CD8-positive, alpha-beta memory T cell (primary cell): ENCODE measurements around the gene UST. TPM values are rescaled to one million over a fixed set of nuclear protein-coding genes. Genes with fewer than 3 reads are reported as not detected.
A peak's percentile ranks its signal among the peaks of the same experiment; 100 is the strongest.
"Not testable (repeated sequence)": the region's sequence is repeated elsewhere in the genome, so short reads cannot be mapped to it uniquely, and the experiment has no call there.

Experiments
- CTCF ChIA-PET: fragments of 350-600 bp; sonication (Branson Sonifier 250); formaldehyde crosslinking; loops from one replicate; lab custom pipeline; 2021; ENCODE audit warnings: antibody characterized with exemption; lab: Charles Lee
- POLR2A ChIA-PET: fragments of 350-600 bp; sonication (Branson Sonifier 250); formaldehyde crosslinking; loops from one replicate; lab custom pipeline; 2021; ENCODE audit warnings: antibody characterized with exemption; lab: Charles Lee
- DNase-seq, 5 donors: peaks; one replicate each; pipeline versions ENCODE4 v3.0.0 to v3.0.0-alpha.2; 2020 to 2022; ENCODE audit warnings: mixed read lengths in 1 of 5
- H3K27ac ChIP-seq: one replicate; pipeline ENCODE4 v1.7.0; 2013; ENCODE audit warnings: low read depth, mild to moderate bottlenecking, low read length, moderate library complexity
- H3K27me3 ChIP-seq: 2 replicates; pipeline ENCODE4 v1.7.0; 2013; ENCODE audit warnings: low read length, mild to moderate bottlenecking; ENCODE audit not compliant: insufficient read depth, poor library complexity, severe bottlenecking
- H3K36me3 ChIP-seq: 2 replicates; pipeline ENCODE4 v1.7.0; 2013; ENCODE audit warnings: mild to moderate bottlenecking, low read length, moderate library complexity; ENCODE audit not compliant: insufficient read depth
- H3K4me1 ChIP-seq: 2 replicates; pipeline ENCODE4 v1.7.0; 2013; ENCODE audit warnings: mild to moderate bottlenecking, low read length, moderate library complexity; ENCODE audit not compliant: insufficient read depth
- H3K4me3 ChIP-seq: 2 replicates; pipeline ENCODE4 v1.7.0; 2013; ENCODE audit warnings: mild to moderate bottlenecking, low read length
- H3K9me3 ChIP-seq: 2 replicates; pipeline ENCODE4 v1.7.0; 2013; ENCODE audit warnings: mild to moderate bottlenecking, low read length
- H3K27ac Mint-ChIP-seq, 8 donors: one replicate each; pipeline ENCODE4 v1.8.0; 2020 to 2021; ENCODE audit warnings: mixed read lengths in 8 of 8, mild to moderate bottlenecking in 6 of 8, inconsistent platforms in 3 of 8, moderate library complexity in 3 of 8
- H3K27me3 Mint-ChIP-seq, 2 donors: one replicate each; pipeline ENCODE4 v1.8.0; 2020 to 2021; ENCODE audit warnings: mixed read lengths in 2 of 2, mild to moderate bottlenecking in 1 of 2, moderate library complexity in 1 of 2
- H3K36me3 Mint-ChIP-seq, 3 donors: one replicate each; pipeline ENCODE4 v1.8.0; 2020 to 2021; ENCODE audit warnings: mixed read lengths in 3 of 3, inconsistent platforms in 1 of 3, mild to moderate bottlenecking in 1 of 3
- H3K4me1 Mint-ChIP-seq, 3 donors: one replicate each; pipeline ENCODE4 v1.8.0; 2020 to 2021; ENCODE audit warnings: mixed read lengths in 3 of 3, inconsistent platforms in 1 of 3, mild to moderate bottlenecking in 1 of 3
- H3K4me3 Mint-ChIP-seq, 7 donors: one replicate each; pipeline ENCODE4 v1.8.0; 2020 to 2021; ENCODE audit warnings: mixed read lengths in 7 of 7, mild to moderate bottlenecking in 6 of 7, moderate library complexity in 4 of 7, inconsistent platforms in 2 of 7
- H3K9me3 Mint-ChIP-seq, 5 donors: one replicate each; pipeline ENCODE4 v1.8.0; 2020 to 2022; ENCODE audit warnings: mixed read lengths in 5 of 5, mild to moderate bottlenecking in 3 of 5, moderate library complexity in 2 of 5, inconsistent platforms in 1 of 5
- polyA plus RNA-seq: library from polyadenylated mRNA; unstranded; fragments of 300-500 nt; fragmentation: Illumina TruSeq; gene quantifications from one replicate; pipeline ENCODE4 v1.2.3, GENCODE V29; 2021
- total RNA-seq, 2 experiments: library from RNA; stranded (reverse); gene quantifications; one replicate each; pipeline ENCODE4 v1.2.3, GENCODE V29; 2021

Gene UST
- total and polyA plus RNA-seq, 3 experiments from 2014 or later = 2.4 to 7.8 (median 6.4) TPM

DNA sequence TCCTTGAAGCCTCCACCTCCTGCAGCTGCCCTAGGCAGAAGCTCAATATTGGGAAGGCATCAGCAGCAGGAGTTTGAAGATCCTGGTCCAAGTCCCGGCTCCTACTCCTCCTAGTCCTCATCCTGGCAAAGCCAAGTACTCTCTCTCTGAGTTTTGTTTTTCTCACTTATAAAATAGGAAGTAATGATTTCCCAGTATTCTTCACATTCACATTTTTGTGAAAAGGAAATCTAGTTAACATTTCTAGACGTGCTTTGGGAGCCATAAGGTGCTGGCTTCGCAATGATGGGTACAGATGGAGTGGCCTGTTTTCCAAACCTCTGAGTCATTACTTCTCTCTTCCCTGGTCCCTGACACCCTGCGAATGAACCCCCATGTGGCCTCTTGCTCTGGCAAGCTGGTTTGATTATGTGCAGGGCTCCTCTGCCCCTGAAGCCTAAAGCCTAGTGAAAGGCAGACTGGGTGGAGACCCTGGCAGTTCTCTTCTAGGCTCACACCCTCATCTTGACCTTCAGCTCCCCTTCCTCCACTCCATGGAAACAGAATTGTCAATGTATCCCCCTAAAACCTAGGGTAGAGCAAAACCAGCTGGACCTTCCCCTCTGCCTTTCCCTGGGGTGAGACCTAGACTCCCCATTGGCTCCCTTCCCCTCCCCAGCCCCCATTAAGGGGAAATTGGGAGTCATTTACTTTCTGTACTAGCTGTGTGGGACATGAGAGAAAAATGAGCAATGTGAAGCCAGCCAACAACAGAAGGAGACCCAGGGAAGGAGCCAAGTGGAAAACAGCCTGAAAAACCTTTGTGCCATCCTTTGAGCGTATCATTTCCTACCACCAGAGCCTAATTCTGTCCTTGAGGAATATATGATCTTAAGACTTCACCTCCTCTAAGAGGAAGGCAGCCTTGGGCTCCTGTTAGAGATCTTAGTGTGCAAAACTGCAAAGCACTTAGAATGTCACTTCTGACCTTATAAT lies 158.4 kb downstream of the UST start:
- Histone ChIP-seq H3K9me3 (no peaks in the 10 kb centered on the region), H3K27me3 (no peaks in the 10 kb centered on the region), H3K4me1 (no peaks in the 10 kb centered on the region), H3K36me3 (no peaks in the 10 kb centered on the region), H3K4me3 (no peak overlapping the region), H3K27ac (no peak overlapping the region)
- DNase-seq = no peak
- Mint-ChIP-seq H3K27ac (no peak overlapping the region), H3K4me1 (peaks cover 0 to 9% (median 0%) of the 10 kb centered on the region in 3 donors), H3K9me3 (no peaks in the 10 kb centered on the region), H3K4me3 (no peak overlapping the region), H3K36me3 (peaks cover 6 to 11% (median 9%) of the 10 kb centered on the region in 3 donors), H3K27me3 (no peaks in the 10 kb centered on the region)
- CTCF ChIA-PET = no interaction called here
- POLR2A ChIA-PET = no interaction called here

DNA sequence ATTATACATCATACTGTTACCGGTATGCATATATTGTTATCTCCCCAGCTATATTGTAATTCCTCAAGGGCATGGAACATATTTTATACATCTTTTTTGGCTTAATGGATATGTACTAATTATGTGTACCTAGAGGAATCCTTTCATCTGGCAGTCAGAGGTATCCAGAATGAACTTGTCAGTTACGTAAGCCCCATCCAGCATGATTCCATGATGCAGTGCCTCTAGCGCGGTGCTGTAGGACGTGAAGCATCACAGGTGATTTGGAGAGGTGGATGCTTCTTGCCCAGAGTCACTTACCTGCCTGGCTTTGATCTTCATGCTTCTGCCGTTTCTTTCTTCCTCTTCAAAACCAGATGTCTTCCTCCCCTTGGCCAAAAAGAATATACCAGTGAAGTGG lies 159.1 kb downstream of the UST start:
- Mint-ChIP-seq H3K27me3 (no peaks in the 10 kb centered on the region), H3K4me1 (peaks cover 0 to 9% (median 0%) of the 10 kb centered on the region in 3 donors), H3K36me3 (peaks cover 1 to 8% (median 3%) of the 10 kb centered on the region in 3 donors), H3K4me3 (no peak overlapping the region), H3K27ac (no peak overlapping the region), H3K9me3 (no peaks in the 10 kb centered on the region)
- ChIA-PET CTCF (no interaction called here), POLR2A (no interaction called here)
- Histone ChIP-seq H3K9me3 (no peaks in the 10 kb centered on the region), H3K27me3 (no peaks in the 10 kb centered on the region), H3K4me3 (no peak overlapping the region), H3K27ac (no peak overlapping the region), H3K4me1 (no peaks in the 10 kb centered on the region), H3K36me3 (no peaks in the 10 kb centered on the region)
- DNase-seq = no peak

DNA sequence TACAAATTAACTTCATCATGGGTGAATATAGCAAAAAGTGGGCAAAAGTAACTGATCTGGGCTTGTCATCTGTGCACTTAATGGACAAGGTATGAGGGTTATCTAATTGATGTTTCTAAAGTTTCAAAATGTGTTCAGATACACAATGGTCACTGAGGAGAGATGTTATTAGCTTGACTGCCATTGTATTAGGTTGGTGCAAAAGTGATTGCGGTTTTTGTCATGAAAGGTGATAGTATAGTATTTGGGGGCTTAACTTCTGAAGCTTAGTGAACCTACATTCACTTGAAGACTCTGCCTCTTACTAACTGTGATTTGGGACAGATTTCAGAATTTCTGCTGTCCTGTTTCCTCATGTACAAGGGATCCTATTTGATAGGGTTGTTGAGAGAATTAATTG lies 159.6 kb downstream of the UST start:
- ChIA-PET CTCF (no interaction called here), POLR2A (no interaction called here)
- Mint-ChIP-seq H3K4me1 (peaks cover 0 to 9% (median 0%) of the 10 kb centered on the region in 3 donors), H3K36me3 (peaks cover 0 to 6% (median 1%) of the 10 kb centered on the region in 3 donors), H3K4me3 (no peak overlapping the region), H3K27ac (peak overlapping the region in 1 of 8 donors; percentile 6), H3K27me3 (no peaks in the 10 kb centered on the region), H3K9me3 (no peaks in the 10 kb centered on the region)
- Histone ChIP-seq H3K4me1 (no peaks in the 10 kb centered on the region), H3K36me3 (no peaks in the 10 kb centered on the region), H3K27me3 (no peaks in the 10 kb centered on the region), H3K27ac (no peak overlapping the region), H3K9me3 (no peaks in the 10 kb centered on the region), H3K4me3 (no peak overlapping the region)
- no peak for DNase-seq

DNA sequence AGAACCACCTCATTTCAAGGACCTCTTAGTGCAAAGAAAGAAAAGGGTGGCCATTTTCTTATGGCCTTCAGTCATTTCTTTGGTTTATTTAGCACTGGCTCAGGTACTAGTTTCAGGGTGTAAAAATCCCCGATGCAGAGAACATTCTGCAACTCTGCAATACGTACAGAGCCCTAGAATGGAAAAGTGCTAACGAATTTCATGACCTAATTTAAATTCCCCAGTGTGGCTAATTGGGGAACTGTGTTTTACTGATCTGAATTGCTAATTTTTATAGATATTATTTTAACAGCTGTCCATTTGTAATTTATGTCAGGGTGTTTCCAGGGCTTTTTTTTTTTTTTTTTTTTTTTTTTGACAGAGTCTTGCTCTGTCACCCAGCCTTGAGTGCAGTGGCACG lies 160.7 kb downstream of the UST start:
- Histone ChIP-seq H3K9me3 (no peaks in the 10 kb centered on the region), H3K27me3 (no peaks in the 10 kb centered on the region), H3K36me3 (no peaks in the 10 kb centered on the region), H3K4me1 (no peaks in the 10 kb centered on the region), H3K4me3 (no peak overlapping the region), H3K27ac (no peak overlapping the region)
- no peaks in the 10 kb centered on the region for H3K27me3 Mint-ChIP-seq
- CTCF ChIA-PET = no interaction called here
- H3K27ac Mint-ChIP-seq = peak overlapping the region in 1 of 8 donors; percentile 50
- H3K36me3 Mint-ChIP-seq = peaks cover 0 to 7% (median 6%) of the 10 kb centered on the region in 3 donors
- H3K4me3 Mint-ChIP-seq = no peak overlapping the region
- no peak for DNase-seq
- POLR2A ChIA-PET = no interaction called here
- no peaks in the 10 kb centered on the region for H3K9me3 Mint-ChIP-seq
- H3K4me1 Mint-ChIP-seq = peaks cover 0 to 9% (median 0%) of the 10 kb centered on the region in 3 donors

DNA sequence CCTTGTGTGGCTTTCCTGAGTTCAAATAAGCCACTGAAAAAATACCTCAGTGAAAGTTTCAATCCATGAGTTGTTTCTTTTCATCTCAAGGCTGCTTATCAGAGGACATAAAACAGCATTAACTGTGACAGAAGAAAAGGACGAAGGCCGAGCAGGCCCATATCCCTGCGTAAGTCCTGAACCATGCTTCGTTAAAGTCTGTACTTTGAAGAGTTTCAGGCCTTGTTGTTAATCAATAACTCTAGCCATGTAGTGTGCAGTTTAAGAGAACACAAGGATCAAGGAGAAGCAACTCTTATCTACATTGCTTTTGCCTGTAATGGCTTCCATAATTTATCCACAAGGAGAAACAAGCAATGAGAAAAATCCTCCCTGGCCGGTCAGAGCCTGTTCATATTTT lies 165.4 kb downstream of the UST start:
- CTCF ChIA-PET = no interaction called here
- POLR2A ChIA-PET = no interaction called here
- Histone ChIP-seq H3K27ac (no peak overlapping the region), H3K9me3 (no peaks in the 10 kb centered on the region), H3K36me3 (no peaks in the 10 kb centered on the region), H3K4me1 (no peaks in the 10 kb centered on the region), H3K4me3 (no peak overlapping the region), H3K27me3 (no peaks in the 10 kb centered on the region)
- no peak for DNase-seq
- peaks cover 3 to 28% (median 6%) of the 10 kb centered on the region in 3 donors for H3K36me3 Mint-ChIP-seq
- no peaks in the 10 kb centered on the region for H3K27me3 Mint-ChIP-seq
- no peak overlapping the region for H3K4me3 Mint-ChIP-seq
- H3K9me3 Mint-ChIP-seq = peaks cover 0 to 10% (median 4%) of the 10 kb centered on the region in 5 donors
- H3K4me1 Mint-ChIP-seq = no peaks in the 10 kb centered on the region
- no peak overlapping the region for H3K27ac Mint-ChIP-seq

DNA sequence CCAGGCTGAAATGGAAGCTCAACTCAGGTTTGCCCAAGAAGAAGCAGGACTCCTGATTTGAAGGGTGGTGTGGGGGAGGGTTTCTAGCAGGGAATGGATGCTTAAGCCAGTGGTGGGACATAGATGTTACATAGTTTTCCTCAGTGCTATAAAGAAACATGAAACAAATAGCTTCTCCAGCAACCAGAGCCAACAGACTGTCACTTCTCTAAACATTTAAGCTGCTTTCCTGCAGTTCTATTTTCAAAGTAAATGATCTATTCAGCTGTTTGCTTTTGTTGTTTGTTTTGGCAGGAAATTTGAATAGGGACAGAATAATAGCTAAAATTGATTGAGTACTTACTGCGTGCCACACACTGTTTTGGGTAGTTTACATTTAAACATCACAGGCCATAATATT lies 169.0 kb downstream of the UST start:
- Mint-ChIP-seq H3K9me3 (peaks cover 0 to 13% (median 7%) of the 10 kb centered on the region in 5 donors), H3K36me3 (peaks cover 9 to 43% (median 10%) of the 10 kb centered on the region in 3 donors), H3K4me3 (no peak overlapping the region), H3K27ac (no peak overlapping the region), H3K27me3 (no peaks in the 10 kb centered on the region), H3K4me1 (peaks cover 0 to 5% (median 0%) of the 10 kb centered on the region in 3 donors)
- no peaks in the 10 kb centered on the region for H3K9me3 ChIP-seq
- no peak for DNase-seq
- H3K4me1 ChIP-seq = no peaks in the 10 kb centered on the region
- CTCF ChIA-PET = no interaction called here
- H3K36me3 ChIP-seq = no peaks in the 10 kb centered on the region
- H3K27ac ChIP-seq = no peak overlapping the region
- POLR2A ChIA-PET = interaction anchor here (0.6 kb wide), 1 partner anchor 75 kb away, joined by 5 read pairs; no protein-coding TSS in a partner anchor
- H3K4me3 ChIP-seq = no peak overlapping the region
- H3K27me3 ChIP-seq = no peaks in the 10 kb centered on the region

DNA sequence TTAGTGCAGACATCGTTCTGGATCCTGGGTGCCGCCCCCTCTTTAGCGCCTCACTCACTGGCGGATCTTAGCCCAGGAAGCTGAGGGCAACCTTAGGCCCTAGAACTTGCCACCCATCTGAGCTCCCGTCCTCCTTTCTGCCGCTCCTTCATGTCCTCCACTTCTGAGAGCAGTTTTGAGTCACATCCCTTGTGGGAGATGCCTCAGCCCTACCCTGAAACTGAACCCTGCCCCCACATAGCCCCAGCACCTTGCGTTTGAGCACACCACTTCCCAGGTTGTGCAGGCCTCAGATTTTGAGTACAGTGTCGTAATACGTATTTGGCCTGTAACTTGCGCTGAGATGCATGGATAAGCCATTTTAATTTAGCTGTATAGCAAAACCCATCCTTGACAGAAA lies 169.7 kb downstream of the UST start:
- H3K27me3 ChIP-seq, H3K27me3 Mint-ChIP-seq, H3K4me1 Mint-ChIP-seq, H3K27ac Mint-ChIP-seq, H3K27ac ChIP-seq, DNase-seq, H3K9me3 ChIP-seq, H3K4me1 ChIP-seq, CTCF ChIA-PET, H3K4me3 Mint-ChIP-seq, H3K36me3 ChIP-seq, H3K4me3 ChIP-seq, POLR2A ChIA-PET: not testable (repeated sequence)
- H3K36me3 Mint-ChIP-seq = peaks cover 9 to 41% (median 10%) of the 10 kb centered on the region in 3 donors
- H3K9me3 Mint-ChIP-seq = peaks cover 0 to 13% (median 7%) of the 10 kb centered on the region in 5 donors

DNA sequence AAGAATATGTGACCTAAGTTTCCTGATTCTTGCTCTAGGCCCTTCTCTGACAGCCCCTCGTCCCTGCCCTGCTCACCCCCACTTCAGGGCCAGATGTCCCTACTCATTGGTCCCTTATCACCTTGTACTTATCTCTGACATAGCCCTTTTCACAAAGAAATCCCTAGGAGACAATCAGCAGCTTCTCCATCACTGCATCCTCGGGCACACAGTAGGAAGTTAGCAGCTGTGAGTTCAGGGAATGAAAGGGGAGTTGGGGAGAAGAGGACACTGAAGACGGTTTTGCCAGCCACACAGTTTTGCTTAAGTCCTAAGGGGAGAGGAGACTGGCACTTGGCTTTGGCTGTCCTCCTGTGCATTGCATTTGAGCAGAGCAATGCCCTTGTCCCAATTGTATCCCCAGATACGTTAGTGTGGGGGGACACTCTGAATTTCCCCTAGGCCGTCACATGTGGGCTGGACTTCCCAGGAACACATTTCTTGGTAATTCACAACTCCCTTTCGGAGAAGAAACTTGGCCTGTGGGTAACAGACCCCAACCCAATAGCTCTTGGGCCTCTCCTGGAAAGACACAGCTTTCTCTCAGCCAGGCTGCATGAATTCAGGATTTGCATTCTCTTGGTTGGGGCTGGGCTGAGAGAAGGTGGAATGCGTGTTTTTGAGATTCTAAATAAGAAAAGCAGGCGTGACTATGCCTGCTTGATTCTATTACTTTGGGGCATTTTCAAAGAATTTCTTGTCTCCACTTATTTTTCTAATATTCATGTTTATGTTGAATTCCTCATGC lies 177.6 kb downstream of the UST start:
- Histone ChIP-seq H3K4me3 (no peak overlapping the region), H3K27me3 (no peaks in the 10 kb centered on the region), H3K27ac (no peak overlapping the region), H3K36me3 (no peaks in the 10 kb centered on the region), H3K9me3 (no peaks in the 10 kb centered on the region), H3K4me1 (no peaks in the 10 kb centered on the region)
- Mint-ChIP-seq H3K4me1 (peaks cover 0 to under 1% (median 0%) of the 10 kb centered on the region in 3 donors), H3K4me3 (no peak overlapping the region), H3K9me3 (peaks cover 0 to under 1% (median 0%) of the 10 kb centered on the region in 5 donors), H3K27ac (peak overlapping the region in 1 of 8 donors; percentile 8), H3K36me3 (peaks cover 0 to 8% (median 1%) of the 10 kb centered on the region in 3 donors), H3K27me3 (peaks cover 0 to 2% of the 10 kb centered on the region in 2 donors)
- ChIA-PET POLR2A (no interaction called here), CTCF (no interaction called here)
- DNase-seq = no peak
